ENCODE results near the gene WDR13. TPM values are rescaled to one million over a fixed set of nuclear protein-coding genes. Genes with fewer than 3 reads are reported as not detected.

The WDR13 gene
- total RNA-seq, 1 donor from 2014 or later = 117 TPM

DNA sequence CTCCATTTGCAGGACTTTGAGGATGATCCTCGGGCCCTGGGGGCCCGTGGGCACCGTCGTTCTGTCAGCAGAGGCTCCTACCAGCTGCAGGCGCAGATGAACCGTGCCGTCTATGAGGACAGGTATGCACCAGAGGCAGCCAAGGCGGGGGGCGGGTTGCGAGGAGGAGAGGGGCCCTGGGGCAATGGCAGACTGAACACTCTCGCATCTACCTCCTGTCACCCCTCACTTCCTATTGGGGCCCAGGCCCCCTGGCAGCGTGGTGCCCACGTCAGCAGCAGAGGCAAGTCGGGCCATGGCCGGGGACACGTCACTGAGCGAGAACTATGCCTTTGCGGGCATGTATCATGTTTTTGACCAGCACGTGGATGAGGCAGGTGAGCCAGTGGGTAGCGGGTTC lies 2.0 kb downstream of the WDR13 start:
- DNase-seq (ENCODE audit: low read depth) = no peak
- no peak for TF ChIP-seq CTCF (IDR thresholded peaks at IDR 0.05; ENCODE audit: insufficient read depth, low read length, poor library complexity, severe bottlenecking)
- Histone ChIP-seq H3K4me3 (ENCODE audit: low read depth, low read length) (no peak overlapping the region), H3K27me3 (ENCODE audit: control insufficient read depth, insufficient read depth, low read length) (no peaks in the 10 kb centered on the region), H3K36me3 (ENCODE audit: control insufficient read depth, insufficient read depth, low read length) (peaks cover 2% of the 10 kb centered on the region)

DNA sequence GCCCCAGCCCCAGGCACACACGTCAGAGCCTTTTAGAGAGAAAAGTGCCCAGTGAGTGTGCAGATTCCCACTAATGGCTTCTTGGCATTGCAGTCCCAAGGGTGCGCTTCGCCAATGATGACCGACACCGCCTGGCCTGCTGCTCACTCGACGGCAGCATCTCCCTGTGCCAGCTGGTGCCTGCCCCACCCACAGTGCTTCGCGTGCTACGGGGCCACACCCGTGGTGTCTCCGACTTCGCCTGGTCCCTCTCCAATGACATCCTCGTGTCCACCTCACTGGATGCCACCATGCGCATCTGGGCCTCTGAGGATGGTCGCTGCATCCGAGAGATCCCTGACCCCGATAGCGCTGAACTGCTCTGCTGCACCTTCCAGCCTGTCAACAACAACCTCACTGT lies 2.9 kb downstream of the WDR13 start:
- no peak for DNase-seq (ENCODE audit: low read depth)
- TF ChIP-seq CTCF (IDR thresholded peaks at IDR 0.05; ENCODE audit: insufficient read depth, low read length, poor library complexity, severe bottlenecking) = no peak
- peaks cover 2% of the 10 kb centered on the region for H3K36me3 ChIP-seq (ENCODE audit: control insufficient read depth, insufficient read depth, low read length)
- H3K4me3 ChIP-seq (ENCODE audit: low read depth, low read length) = no peak overlapping the region
- H3K27me3 ChIP-seq (ENCODE audit: control insufficient read depth, insufficient read depth, low read length) = no peaks in the 10 kb centered on the region

- no peak for DNase-seq (ENCODE audit: low read depth)
- Histone ChIP-seq H3K4me3 (ENCODE audit: low read depth, low read length) (no peak overlapping the region), H3K36me3 (ENCODE audit: control insufficient read depth, insufficient read depth, low read length) (peaks cover 2% of the 10 kb centered on the region), H3K27me3 (ENCODE audit: control insufficient read depth, insufficient read depth, low read length) (no peaks in the 10 kb centered on the region)
- TF ChIP-seq CTCF (IDR thresholded peaks at IDR 0.05; ENCODE audit: insufficient read depth, low read length, poor library complexity, severe bottlenecking) = no peak
Measured at GRCh38 chrX:48601741-48602394, 4.6 kb downstream of the WDR13 start.

DNA sequence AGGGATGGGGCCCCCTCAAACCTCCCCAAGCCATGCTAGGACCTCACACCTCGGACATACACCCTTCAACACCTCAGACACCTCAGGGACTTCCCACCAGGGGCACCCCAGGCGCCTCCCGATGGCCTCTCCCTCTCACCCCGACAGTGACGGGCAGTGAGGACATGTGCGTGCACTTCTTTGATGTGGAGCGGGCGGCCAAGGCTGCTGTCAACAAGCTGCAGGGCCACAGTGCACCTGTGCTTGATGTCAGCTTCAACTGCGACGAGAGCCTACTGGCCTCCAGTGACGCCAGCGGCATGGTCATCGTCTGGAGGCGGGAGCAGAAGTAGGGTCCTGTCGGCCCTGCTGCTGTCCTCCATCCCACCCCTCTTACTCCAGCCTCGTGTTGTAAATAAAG lies 7.4 kb downstream of the WDR13 start:
- DNase-seq (ENCODE audit: low read depth) = no peak
- H3K4me3 ChIP-seq (ENCODE audit: low read depth, low read length) = no peak overlapping the region
- no peak for TF ChIP-seq CTCF (IDR thresholded peaks at IDR 0.05; ENCODE audit: insufficient read depth, low read length, poor library complexity, severe bottlenecking)
- no peaks in the 10 kb centered on the region for H3K27me3 ChIP-seq (ENCODE audit: control insufficient read depth, insufficient read depth, low read length)
- no peaks in the 10 kb centered on the region for H3K36me3 ChIP-seq (ENCODE audit: control insufficient read depth, insufficient read depth, low read length)

GRCh38 chrX:48606091-48606490 lies 8.8 kb downstream of the WDR13 start:
- Histone ChIP-seq H3K27me3 (ENCODE audit: control insufficient read depth, insufficient read depth, low read length) (no peaks in the 10 kb centered on the region), H3K4me3 (ENCODE audit: low read depth, low read length) (no peak overlapping the region), H3K36me3 (ENCODE audit: control insufficient read depth, insufficient read depth, low read length) (no peaks in the 10 kb centered on the region)
- no peak for TF ChIP-seq CTCF (IDR thresholded peaks at IDR 0.05; ENCODE audit: insufficient read depth, low read length, poor library complexity, severe bottlenecking)
- DNase-seq (ENCODE audit: low read depth) = no peak

GRCh38 chrX:48611703-48612102 lies 14.4 kb downstream of the WDR13 start:
- Histone ChIP-seq H3K4me3 (ENCODE audit: low read depth, low read length) (no peak overlapping the region), H3K27me3 (ENCODE audit: control insufficient read depth, insufficient read depth, low read length) (no peaks in the 10 kb centered on the region), H3K36me3 (ENCODE audit: control insufficient read depth, insufficient read depth, low read length) (no peaks in the 10 kb centered on the region)
- TF ChIP-seq CTCF (IDR thresholded peaks at IDR 0.05; ENCODE audit: insufficient read depth, low read length, poor library complexity, severe bottlenecking) = no peak
- DNase-seq (ENCODE audit: low read depth) = no peak

Measured in kidney epithelial cell (primary cell).